HUDEP-2 (cell line): Measurements from ENCODE around the gene POLA2.
A peak's percentile ranks its signal among the peaks of the same experiment; 100 is the strongest.
"Not testable (repeated sequence)": the region's sequence is repeated elsewhere in the genome, so short reads cannot be mapped to it uniquely, and the experiment has no call there.

ENCODE experiments used
- DNase-seq, 76 experiments: peaks; one replicate each; lab custom pipeline; 2025; ENCODE audit not compliant: unreplicated experiment in 76 of 76; lab: John Stamatoyannopoulos, UW

The POLA2 gene

GRCh38 chr11:65327021-65327420, 65.3 kb downstream of the POLA2 start:
- DNase-seq: no peak

GRCh38 chr11:65329478-65329877, 67.7 kb downstream of the POLA2 start:
- no peak for DNase-seq

GRCh38 chr11:65329944-65330403, 68.2 kb downstream of the POLA2 start:
- peak in 70 of 76 experiments; percentile 9 to 81 (median 61) for DNase-seq

- no peak for DNase-seq
These were observed 68.8 kb downstream of the POLA2 start for GRCh38 chr11:65330544-65330943.

GRCh38 chr11:65332591-65332990, 70.8 kb downstream of the POLA2 start:
- not testable (repeated sequence) for DNase-seq

- peak in 1 of 76 experiments; percentile 6 for DNase-seq
These were observed 73.0 kb downstream of the POLA2 start for GRCh38 chr11:65334696-65335295.

- DNase-seq: no peak
These were observed 76.9 kb downstream of the POLA2 start for GRCh38 chr11:65338676-65339075.

GRCh38 chr11:65340226-65340625, 78.5 kb downstream of the POLA2 start:
- DNase-seq: no peak

GRCh38 chr11:65341856-65342255, 80.1 kb downstream of the POLA2 start:
- DNase-seq: no peak
